HepG2 (cell line): Measurements from ENCODE around the gene NFATC1. TPM values are rescaled to one million over a fixed set of nuclear protein-coding genes. Genes with fewer than 3 reads are reported as not detected.

ENCODE experiments used
- ATAC-seq: fragments of 200-7000 bp; cut with Tn5 transposase; 3 replicates; pipeline ENCODE4 v1.9.1; 2020; ENCODE audit warnings: mild to moderate bottlenecking, moderate library complexity
- BruUV-seq: library from RNA; stranded (reverse); fragments of 400-500 nt; replicated peaks from 2 replicates; lab custom pipeline; 2021; lab: Mats Ljungman, UMichigan
- CTCF ChIA-PET: fragments of 300-600 bp; formaldehyde crosslinking; extraction: SDS; loops from one replicate; lab custom pipeline; 2021; ENCODE audit warnings: low total read pairs, inconsistent platforms, low intra/inter-chr PET ratio; lab: Yijun Ruan, JAX
- POLR2A ChIA-PET: fragments of 350-600 bp; sonication (Branson Sonifier 250); formaldehyde crosslinking; loops from one replicate; lab custom pipeline; 2020; ENCODE audit warnings: antibody characterized with exemption, inconsistent platforms; lab: Yijun Ruan, JAX
- DNase-seq: peaks from one replicate; pipeline ENCODE4 v3.0.0-alpha.2; 2015; ENCODE audit warnings: low spot score
- FAIRE-seq: peaks from 3 replicates; lab custom pipeline; 2011; peaks lifted over from hg19 to GRCh38; lab: Jason Lieb, UNC
- H2AFZ ChIP-seq: one replicate; pipeline ENCODE4 v1.6.1; 2011; ENCODE audit warnings: low read length, inconsistent platforms
- H3K27ac ChIP-seq: fragments of 300-600 bp; 3 replicates; pipeline ENCODE4 v1.8.0; 2011; ENCODE audit warnings: mixed run types, mild to moderate bottlenecking, mixed read lengths, low read length, inconsistent platforms; ENCODE audit not compliant: insufficient read depth; ENCODE audit errors: extremely low read length
- H3K27me3 ChIP-seq, 2 experiments: fragments of 200-600 bp in 1 of 2; 2 replicates in 1 of 2; 3 replicates in 1 of 2; pipeline versions ENCODE4 v1.6.0 to v1.8.0; 2011; ENCODE audit warnings: low read length in 2 of 2, mild to moderate bottlenecking in 2 of 2, moderate library complexity in 2 of 2, inconsistent platforms in 1 of 2; ENCODE audit not compliant: insufficient read depth in 2 of 2, control insufficient read depth in 1 of 2
- H3K36me3 ChIP-seq, 2 experiments: fragments of 200-600 bp in 1 of 2; replicated peaks in 1 of 2; 2 replicates in 1 of 2; 3 replicates in 1 of 2; pipeline versions ENCODE4 v1.5.1 to v1.8.0; 2011; ENCODE audit warnings: low read length in 2 of 2, inconsistent platforms in 1 of 2; ENCODE audit not compliant: insufficient read depth in 2 of 2, control insufficient read depth in 1 of 2
- H3K4me1 ChIP-seq: 2 replicates; pipeline ENCODE4 v1.5.1; 2012; ENCODE audit warnings: low read length, inconsistent platforms; ENCODE audit not compliant: insufficient read depth
- H3K4me2 ChIP-seq: 2 replicates; pipeline ENCODE4 v1.6.0; 2011; ENCODE audit warnings: low read depth, low read length, inconsistent platforms
- H3K4me3 ChIP-seq, 3 experiments: fragments of 200-600 bp in 1 of 3; sonication (generic), shearing (Covaris generic) in 1 of 3; replicated peaks in 1 of 3; 2 replicates each; pipeline ENCODE4 v1.5.1; 2011 to 2016; ENCODE audit warnings: low read length in 3 of 3, inconsistent platforms in 2 of 3, low read depth in 2 of 3, mild to moderate bottlenecking in 2 of 3, control low read depth in 1 of 3, mixed read lengths in 1 of 3; ENCODE audit not compliant: insufficient read depth in 1 of 3
- H3K79me2 ChIP-seq: one replicate; pipeline ENCODE4 v1.6.1; 2011; ENCODE audit warnings: low read length, inconsistent platforms; ENCODE audit not compliant: insufficient read depth
- H3K9ac ChIP-seq: 2 replicates; pipeline ENCODE4 v1.6.0; 2011; ENCODE audit warnings: mild to moderate bottlenecking, low read depth, low read length, inconsistent platforms; ENCODE audit not compliant: insufficient read depth
- H3K9me3 ChIP-seq: 2 replicates; pipeline ENCODE4 v1.5.1; 2012; ENCODE audit warnings: mild to moderate bottlenecking, low read length
- H4K20me1 ChIP-seq: 2 replicates; pipeline ENCODE4 v1.6.0; 2011; ENCODE audit warnings: inconsistent platforms, mild to moderate bottlenecking, low read length, moderate library complexity; ENCODE audit not compliant: insufficient read depth
- FOXP1 ChIP-seq, 2 experiments: fragments of 450-650 bp in 1 of 2; IDR thresholded peaks; 2 replicates each; pipeline ENCODE4 v1.6.1; 2017 to 2018; ENCODE audit warnings: antibody characterized with exemption in 1 of 2
- FOXP4 ChIP-seq: sonication (generic); formaldehyde crosslinking; IDR thresholded peaks from 2 replicates; pipeline ENCODE4 v1.4.0; 2020; ENCODE audit warnings: missing genetic modification reagents
- GATAD2A ChIP-seq: IDR thresholded peaks from 2 replicates; pipeline ENCODE4 v1.6.1; 2016
- RAD21 ChIP-seq: fragments of 450-650 bp; formaldehyde crosslinking; IDR thresholded peaks from 2 replicates; pipeline ENCODE4 v1.5.0; 2020; ENCODE audit warnings: mild to moderate bottlenecking
- SOX13 ChIP-seq, 3 experiments: fragments of 450-650 bp in 1 of 3; sonication (generic) in 1 of 3; formaldehyde crosslinking in 1 of 3; IDR thresholded peaks in 2 of 3; conservative IDR thresholded peaks in 1 of 3; 2 replicates each; pipeline versions ENCODE4 v1.5.0 to v1.6.1; 2016 to 2020; ENCODE audit warnings: antibody characterized with exemption in 1 of 3, mild to moderate bottlenecking in 1 of 3, missing compliant biosample characterization in 1 of 3, missing genetic modification reagents in 1 of 3, moderate library complexity in 1 of 3
- SOX5 ChIP-seq: IDR thresholded peaks from 2 replicates; pipeline ENCODE4 v1.6.1; 2016; ENCODE audit warnings: borderline replicate concordance
- SOX6 ChIP-seq, 2 experiments: fragments of 450-650 bp in 1 of 2; sonication (generic) in 1 of 2; formaldehyde crosslinking in 1 of 2; IDR thresholded peaks; 2 replicates each; pipeline versions ENCODE4 v1.4.0 to v1.6.1; 2017 to 2020; ENCODE audit warnings: antibody characterized with exemption in 1 of 2, mild to moderate bottlenecking in 1 of 2, missing genetic modification reagents in 1 of 2
- THAP11 ChIP-seq: IDR thresholded peaks from 2 replicates; pipeline ENCODE4 v1.6.1; 2016; ENCODE audit warnings: missing biosample characterization, missing genetic modification reagents
- ZFAT ChIP-seq: sonication (generic); formaldehyde crosslinking; conservative IDR thresholded peaks from 2 replicates; pipeline ENCODE4 v1.8.1; 2023; ENCODE audit warnings: missing genetic modification reagents, inconsistent platforms
- ZNF839 ChIP-seq: sonication (generic); formaldehyde crosslinking; IDR thresholded peaks from 2 replicates; pipeline ENCODE4 v1.4.0; 2020; ENCODE audit warnings: missing genetic modification reagents, mild to moderate bottlenecking, borderline replicate concordance
- ZSCAN9 ChIP-seq: IDR thresholded peaks from 2 replicates; pipeline ENCODE4 v1.6.1; 2016; ENCODE audit warnings: borderline replicate concordance
- WGBS: methylation state at CpG from one replicate; pipeline ENCODE4 v1.1.6; 2017; ENCODE audit warnings: low lambda C conversion rate; 5-methylcytosine and 5-hydroxymethylcytosine counted together
- in situ Hi-C: cut with HindIII; loops from 2 replicates; pipeline ENCODE4 v1.10.0; 2017; ENCODE audit warnings: low pct_unique_long_range_greater_than_20kb; ENCODE audit not compliant: extremely low pct_ligation_motif_present
- intact Hi-C: fragments of 100-400 bp; cut with micrococcal nuclease; formaldehyde crosslinking; loops from one replicate; pipeline ENCODE4 v1.10.0; 2022; ENCODE audit not compliant: unreplicated experiment
- polyA plus RNA-seq, 8 experiments: library from polyadenylated mRNA; depleted of rRNA in 3 of 8; stranded (reverse) in 7 of 8; unstranded in 1 of 8; fragments of >200 nt; fragmentation: Illumina TruSeq in 4 of 8; extraction: Trizol in 4 of 8; gene quantifications; 2 replicates each; pipeline versions ENCODE4 v1.2.1 to v1.2.3, GENCODE V29; 2011 to 2016; ENCODE audit warnings: low read depth in 4 of 8, missing spikeins in 1 of 8, mixed read lengths in 1 of 8; ENCODE audit not compliant: insufficient read depth in 1 of 8
- total RNA-seq, 5 experiments: library from RNA; depleted of rRNA; stranded (reverse); fragments of >200 nt; fragmentation: Illumina TruSeq; extraction: Trizol; gene quantifications; 2 replicates each; pipeline ENCODE4 v1.2.3, GENCODE V29; 2016; ENCODE audit warnings: low read depth in 1 of 5

The NFATC1 gene
- total and polyA plus RNA-seq, 2 of the 13 experiments (the other 11 are each of a cell fraction or from before 2014, with no cell fraction given) = not detected

DNA sequence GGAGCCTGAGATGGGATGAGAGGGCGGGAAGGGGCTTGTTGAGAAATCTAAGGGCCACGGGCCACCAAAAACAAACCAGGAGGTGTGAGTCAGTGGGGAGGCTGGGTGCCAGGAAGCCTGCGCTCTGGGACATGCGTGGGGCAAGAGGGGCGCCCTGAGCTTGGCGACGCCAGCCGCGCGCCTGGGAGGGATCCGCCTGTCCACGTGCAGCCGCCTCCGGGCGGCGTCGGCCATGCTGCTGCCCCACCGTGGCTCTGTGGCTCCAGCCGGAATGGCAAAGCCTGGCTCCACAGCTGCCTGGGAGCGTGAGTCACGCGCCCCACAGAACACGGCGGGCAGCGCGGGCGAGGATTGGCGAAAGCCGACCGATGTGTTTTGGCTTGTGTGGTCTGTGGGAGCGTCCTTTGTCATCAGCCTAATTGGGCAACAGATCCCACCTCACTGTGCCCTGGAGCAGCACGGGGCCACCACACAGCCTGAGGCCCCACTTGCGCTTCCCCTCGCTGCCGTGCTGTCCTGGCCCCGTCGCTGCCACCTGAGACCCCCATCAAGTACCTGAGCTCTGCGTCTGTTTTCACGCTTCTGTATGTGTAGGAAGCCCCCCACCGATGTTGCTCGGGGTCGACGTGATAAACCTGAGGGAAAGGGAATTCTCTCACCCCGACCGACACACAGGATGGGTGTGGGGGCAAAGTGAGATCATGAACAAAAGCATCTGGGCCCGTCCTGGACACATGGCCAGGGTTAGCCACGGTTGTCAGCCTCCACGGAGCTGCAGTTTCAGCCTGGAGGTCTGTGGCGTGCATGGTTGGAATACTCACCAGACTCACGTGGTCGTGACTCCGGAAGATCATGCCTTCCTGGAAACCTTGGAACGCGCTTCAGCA, 80.5 kb downstream of the NFATC1 start:
- TF ChIP-seq ZSCAN9 = no peak
- 71% methylated on average over 30 of the region's 54 CpGs for WGBS
- POLR2A ChIA-PET = no interaction called here
- no peak overlapping the region for H3K27ac ChIP-seq
- H3K4me3 ChIP-seq = no peak overlapping the region
- CTCF ChIA-PET = no interaction called here
- H3K27me3 ChIP-seq = peaks cover 3 to 31% of the 10 kb centered on the region in 2 experiments; a peak in 3 of 5 replicates
- in situ Hi-C loops (no loop called here), intact Hi-C loops (no loop called here)
- H3K36me3 ChIP-seq = no peaks in the 10 kb centered on the region
- peaks cover 4% of the 10 kb centered on the region; the same call in 1 of the 2 replicates for H3K9me3 ChIP-seq
- DNase-seq (no peak), ATAC-seq (no peak), FAIRE-seq (no peak)
- peaks cover 12% of the 10 kb centered on the region for H3K4me1 ChIP-seq
- no peak overlapping the region for H3K4me2 ChIP-seq
- H3K9ac ChIP-seq = no peak overlapping the region
- H2AFZ ChIP-seq = no peak overlapping the region
- H4K20me1 ChIP-seq = no peaks in the 10 kb centered on the region
- no peaks in the 10 kb centered on the region for H3K79me2 ChIP-seq
- no TSS peak for BruUV-seq

- peaks cover 12% of the 10 kb centered on the region for H3K4me1 ChIP-seq
- 35% methylated on average over 11 of the region's 13 CpGs for WGBS
- TF ChIP-seq THAP11 (CRISPR knock-in tag) (no peak), FOXP4 (CRISPR knock-in tag) (0 out of 2 replicates have a peak, but pooled peaks have one; percentile 46), ZFAT (CRISPR knock-in tag) (no peak), SOX13 (IDR thresholded peaks at IDR 0.05) (no peak), SOX13 (CRISPR knock-in tag; conservative IDR thresholded peaks at IDR 0.05 in 1 of 2, IDR thresholded peaks at IDR 0.05 in 1 of 2) (peak in 1 of 2 experiments; percentile 71; a peak in 2 of 4 replicates), RAD21 (CRISPR knock-in tag) (no peak), GATAD2A (0 out of 2 replicates have a peak, but pooled peaks have one; percentile 13), FOXP1 (IDR thresholded peaks at IDR 0.05) (no peak), FOXP1 (CRISPR knock-in tag; IDR thresholded peaks at IDR 0.05) (peak; percentile 68), SOX5 (peak; percentile 83; the same call in 1 of the 2 replicates), SOX6 (IDR thresholded peaks at IDR 0.05) (no peak), SOX6 (CRISPR knock-in tag; IDR thresholded peaks at IDR 0.05) (peak; percentile 70), ZNF839 (no peak)
- H3K27ac ChIP-seq = no peak overlapping the region
- peaks cover 4% of the 10 kb centered on the region; the same call in 1 of the 2 replicates for H3K9me3 ChIP-seq
- H3K4me3 ChIP-seq = no peak overlapping the region
- FAIRE-seq = no peak
- no peaks in the 10 kb centered on the region for H3K36me3 ChIP-seq
- no peak overlapping the region for H2AFZ ChIP-seq
- H4K20me1 ChIP-seq = no peaks in the 10 kb centered on the region
- in situ Hi-C loops (no loop called here), intact Hi-C loops (no loop called here)
- no peak overlapping the region for H3K4me2 ChIP-seq
- CTCF ChIA-PET = no interaction called here
- POLR2A ChIA-PET = no interaction called here
- DNase-seq = peak; percentile 40
- H3K9ac ChIP-seq = no peak overlapping the region
- H3K79me2 ChIP-seq = no peaks in the 10 kb centered on the region
- peak; percentile 45 for ATAC-seq
- no TSS peak for BruUV-seq
- H3K27me3 ChIP-seq = peaks cover 3 to 23% of the 10 kb centered on the region in 2 experiments; a peak in 3 of 5 replicates
Observed at GRCh38 chr18:79476918-79477571, 81.3 kb downstream of the NFATC1 start.
